ENCODE measurements around the gene FOXO4. TPM values are rescaled to one million over a fixed set of nuclear protein-coding genes. Genes with fewer than 3 reads are reported as not detected.

Gene FOXO4
- total and polyA plus RNA-seq, 8 donors, result 7.5 to 20.0 (median 12.5) TPM

GRCh38 chrX:71068044-71068918 is 27.4 kb upstream of the FOXO4 start, which contains the start of gene SNX12:
SNX12 (minus strand) TSS chrX:71068334; CDS start chrX:71068306, 28 bp downstream.
- Histone ChIP-seq H3K9me3 (no peaks in the 10 kb centered on the region), H3K27ac (peak within 1 kb of the TSS in 3 of 4 donors; percentile 16 to 73 (median 71)), H3K27me3 (peaks cover 0 to 7% (median 0%) of the 10 kb centered on the region in 4 donors), H3K4me3 (peak within 1 kb of the TSS; percentile 26 to 57 (median 40)), H3K4me1 (no peaks in the 10 kb centered on the region), H3K36me3 (no peaks in the 10 kb centered on the region)
- TF ChIP-seq, protein P1, sequence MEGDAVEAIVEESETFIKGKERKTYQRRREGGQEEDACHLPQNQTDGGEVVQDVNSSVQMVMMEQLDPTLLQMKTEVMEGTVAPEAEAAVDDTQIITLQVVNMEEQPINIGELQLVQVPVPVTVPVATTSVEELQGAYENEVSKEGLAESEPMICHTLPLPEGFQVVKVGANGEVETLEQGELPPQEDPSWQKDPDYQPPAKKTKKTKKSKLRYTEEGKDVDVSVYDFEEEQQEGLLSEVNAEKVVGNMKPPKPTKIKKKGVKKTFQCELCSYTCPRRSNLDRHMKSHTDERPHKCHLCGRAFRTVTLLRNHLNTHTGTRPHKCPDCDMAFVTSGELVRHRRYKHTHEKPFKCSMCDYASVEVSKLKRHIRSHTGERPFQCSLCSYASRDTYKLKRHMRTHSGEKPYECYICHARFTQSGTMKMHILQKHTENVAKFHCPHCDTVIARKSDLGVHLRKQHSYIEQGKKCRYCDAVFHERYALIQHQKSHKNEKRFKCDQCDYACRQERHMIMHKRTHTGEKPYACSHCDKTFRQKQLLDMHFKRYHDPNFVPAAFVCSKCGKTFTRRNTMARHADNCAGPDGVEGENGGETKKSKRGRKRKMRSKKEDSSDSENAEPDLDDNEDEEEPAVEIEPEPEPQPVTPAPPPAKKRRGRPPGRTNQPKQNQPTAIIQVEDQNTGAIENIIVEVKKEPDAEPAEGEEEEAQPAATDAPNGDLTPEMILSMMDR (IDR thresholded peaks at IDR 0.05), result no peak
- FAIRE-seq, result peak; percentile 93
- WGBS, 2 donors, result 0 to 33% methylated on average over 64 to 73 of the region's 73 CpGs
- intact Hi-C loops (cut with DNase I), result no loop called here
- peak; percentile 97 to 99 (median 98) for ATAC-seq
- DNase-seq, result peak; percentile 88 to 95 (median 92)

- Histone ChIP-seq H3K36me3 (no peaks in the 10 kb centered on the region), H3K4me1 (no peaks in the 10 kb centered on the region), H3K9me3 (no peaks in the 10 kb centered on the region), H3K27me3 (peaks cover 0 to 7% (median 0%) of the 10 kb centered on the region in 4 donors), H3K4me3 (no peak overlapping the region), H3K27ac (no peak overlapping the region)
- DNase-seq, result no peak
- intact Hi-C loops (cut with DNase I), result no loop called here
- TF ChIP-seq, protein P1 (IDR thresholded peaks at IDR 0.05), result no peak
- WGBS, 2 donors, result 43 to 47% methylated on average over 5 of the region's 5 CpGs
- ATAC-seq, result no peak
- no peak for FAIRE-seq
Observed at GRCh38 chrX:71070531-71070930, 25.1 kb upstream of the FOXO4 start.

- DNase-seq, result no peak
- TF ChIP-seq, protein P1 (IDR thresholded peaks at IDR 0.05), result no peak
- H3K9me3 ChIP-seq, result no peaks in the 10 kb centered on the region
- no peak for ATAC-seq
- no peak for FAIRE-seq
- no peaks in the 10 kb centered on the region for H3K36me3 ChIP-seq
- no peaks in the 10 kb centered on the region for H3K4me1 ChIP-seq
- intact Hi-C loops (cut with DNase I), result no loop called here
- H3K27ac ChIP-seq, result no peak overlapping the region
- no peak overlapping the region for H3K4me3 ChIP-seq
- peaks cover 0 to 5% (median 2%) of the 10 kb centered on the region in 4 donors for H3K27me3 ChIP-seq
- WGBS, 2 donors, result 35 to 39% methylated on average over 3 of the region's 3 CpGs
Observed at GRCh38 chrX:71081330-71082123, 14.1 kb upstream of the FOXO4 start.

GRCh38 chrX:71082124-71082647 is 13.5 kb upstream of the FOXO4 start:
- 57 to 78% methylated on average over 5 of the region's 5 CpGs for WGBS, 2 donors
- intact Hi-C loops (cut with DNase I), result no loop called here
- TF ChIP-seq, protein P1 (IDR thresholded peaks at IDR 0.05), result no peak
- H3K4me1 ChIP-seq, result no peaks in the 10 kb centered on the region
- ATAC-seq (no peak), DNase-seq (no peak), FAIRE-seq (no peak)
- no peaks in the 10 kb centered on the region for H3K9me3 ChIP-seq
- peaks cover 0 to 5% (median 2%) of the 10 kb centered on the region in 4 donors for H3K27me3 ChIP-seq
- no peak overlapping the region for H3K27ac ChIP-seq
- no peak overlapping the region for H3K4me3 ChIP-seq
- no peaks in the 10 kb centered on the region for H3K36me3 ChIP-seq
